HG03280 (cell line): Measurements from ENCODE around the gene ATAD3C.
"Not testable (repeated sequence)": the region's sequence is repeated elsewhere in the genome, so short reads cannot be mapped to it uniquely, and the experiment has no call there.

Source experiments
- ATAC-seq: cut with Tn5 transposase; IDR thresholded peaks from one replicate; pipeline ENCODE4 v1.9.1; 2021; ENCODE audit warnings: mild to moderate bottlenecking, moderate library complexity; ENCODE audit not compliant: unreplicated experiment

Gene ATAD3C

GRCh38 chr1:1440262-1441001 is 9.1 kb upstream of the ATAD3C start:
- ATAC-seq, result no peak

DNA sequence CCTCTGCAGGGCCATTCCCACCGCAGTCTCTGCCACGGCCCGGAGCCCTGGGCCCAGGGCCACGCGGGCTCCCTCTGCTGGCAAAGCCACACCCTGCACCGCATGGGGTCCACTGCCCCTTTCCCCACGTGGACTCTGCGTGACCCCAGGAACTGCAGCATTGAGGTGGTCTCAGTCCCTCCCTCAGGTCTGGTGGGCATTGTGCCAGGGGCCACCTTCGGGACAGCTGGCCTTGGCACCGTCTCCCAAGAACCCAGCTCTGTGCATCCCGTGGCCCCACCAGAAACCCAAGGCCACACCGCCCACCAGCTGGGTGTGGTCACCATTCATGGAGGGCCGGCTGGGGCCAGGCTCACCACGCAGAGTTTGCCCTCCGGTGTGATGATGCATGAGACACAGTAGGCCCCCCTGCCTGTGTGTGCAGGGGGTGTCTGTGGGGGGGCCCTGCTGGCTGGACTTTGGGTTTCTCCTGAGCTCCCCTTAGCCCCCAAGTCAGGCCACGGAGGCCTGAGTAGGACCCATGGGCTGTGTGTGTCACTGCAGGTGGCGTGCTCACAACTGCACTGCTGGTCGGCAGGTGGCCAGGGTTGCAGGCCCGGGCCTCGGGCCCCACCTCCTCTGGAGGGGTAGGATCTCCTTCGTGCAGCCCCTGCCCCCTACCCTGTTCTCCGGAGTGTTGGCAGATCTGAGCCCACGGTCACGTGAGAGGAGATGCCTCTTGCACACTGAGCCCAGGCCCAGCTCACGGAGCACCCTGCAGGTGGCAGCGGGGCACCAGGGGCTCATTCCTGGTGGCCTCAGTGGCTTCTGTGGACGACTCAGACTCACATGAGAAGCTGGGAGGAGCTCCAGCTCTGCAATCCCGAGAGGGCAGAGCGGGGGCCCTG is 8.2 kb upstream of the ATAD3C start:
- no peak for ATAC-seq

DNA sequence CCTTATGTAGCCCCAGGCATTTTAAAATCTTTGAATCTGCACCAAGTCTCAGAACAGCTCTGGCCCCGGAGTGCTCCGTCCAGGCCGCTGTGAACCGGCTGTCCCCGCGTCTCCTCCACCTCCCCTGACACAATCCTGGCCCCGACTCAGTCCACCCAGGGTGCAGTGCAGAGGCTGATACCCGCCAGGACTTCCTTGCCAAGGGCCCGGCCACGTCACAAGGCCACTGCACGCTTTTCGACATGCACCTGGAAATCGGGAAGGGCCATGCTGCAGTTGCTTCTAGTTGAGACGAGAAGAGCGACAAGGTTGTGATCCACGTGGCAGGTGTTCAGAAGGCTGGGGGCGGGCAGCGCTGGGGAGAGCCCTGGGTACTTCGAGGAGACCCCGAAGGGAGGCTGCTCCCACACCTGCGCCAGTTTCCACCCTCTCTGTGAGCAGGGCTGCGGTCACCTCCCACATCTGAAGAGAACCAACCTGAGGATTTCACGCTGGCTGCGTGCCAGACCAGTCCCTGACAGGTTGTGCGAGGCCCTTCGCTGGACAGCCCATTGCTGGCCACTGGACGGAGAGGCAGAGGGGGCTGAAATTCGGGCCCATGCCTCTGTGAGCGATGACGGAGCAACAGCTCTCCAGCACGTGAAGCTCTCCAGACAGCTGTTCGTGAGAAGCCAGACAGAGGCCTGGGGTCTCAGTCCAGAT is 7.3 kb upstream of the ATAD3C start:
- no peak for ATAC-seq

DNA sequence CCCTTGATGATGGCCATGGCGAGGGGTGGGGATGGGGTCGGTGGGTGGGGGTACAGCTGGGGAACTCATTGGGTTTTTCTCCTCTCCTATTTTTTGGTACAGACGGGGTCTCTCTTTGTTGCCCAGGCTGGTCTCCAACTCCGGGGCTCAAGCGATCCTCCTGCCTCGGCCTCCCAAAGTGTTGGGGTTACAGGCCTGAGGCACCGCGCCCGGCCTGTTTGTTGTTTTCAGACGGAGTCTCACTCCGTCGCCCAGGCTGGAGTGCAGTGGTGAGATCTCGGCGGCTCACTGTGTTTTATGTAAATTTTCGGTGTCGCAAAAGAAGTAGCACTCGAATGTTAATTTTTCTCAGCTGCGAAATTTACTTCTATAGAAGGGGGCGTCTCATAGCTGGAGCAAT is 2.9 kb upstream of the ATAD3C start:
- not testable (repeated sequence) for ATAC-seq

DNA sequence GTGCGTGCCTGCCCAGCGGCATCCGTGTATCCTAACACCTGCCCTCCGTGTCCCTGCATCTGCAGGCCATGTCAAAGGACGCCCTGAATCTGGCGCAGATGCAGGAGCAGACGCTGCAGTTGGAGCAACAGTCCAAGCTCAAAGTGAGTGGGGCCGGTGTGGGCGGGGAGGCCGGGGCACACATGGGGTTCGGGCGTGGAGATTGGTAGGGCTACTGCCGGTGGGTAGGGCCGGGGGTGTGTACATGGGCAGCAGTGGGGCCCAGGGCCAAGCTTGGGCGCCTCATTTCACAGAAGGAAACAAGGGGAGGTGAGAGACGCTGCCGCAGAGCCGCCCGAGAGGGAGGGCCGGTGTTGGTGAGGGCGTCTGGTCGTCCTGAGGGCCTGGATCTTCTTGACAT is 1.1 kb downstream of the ATAD3C start:
- ATAC-seq, result not testable (repeated sequence)

DNA sequence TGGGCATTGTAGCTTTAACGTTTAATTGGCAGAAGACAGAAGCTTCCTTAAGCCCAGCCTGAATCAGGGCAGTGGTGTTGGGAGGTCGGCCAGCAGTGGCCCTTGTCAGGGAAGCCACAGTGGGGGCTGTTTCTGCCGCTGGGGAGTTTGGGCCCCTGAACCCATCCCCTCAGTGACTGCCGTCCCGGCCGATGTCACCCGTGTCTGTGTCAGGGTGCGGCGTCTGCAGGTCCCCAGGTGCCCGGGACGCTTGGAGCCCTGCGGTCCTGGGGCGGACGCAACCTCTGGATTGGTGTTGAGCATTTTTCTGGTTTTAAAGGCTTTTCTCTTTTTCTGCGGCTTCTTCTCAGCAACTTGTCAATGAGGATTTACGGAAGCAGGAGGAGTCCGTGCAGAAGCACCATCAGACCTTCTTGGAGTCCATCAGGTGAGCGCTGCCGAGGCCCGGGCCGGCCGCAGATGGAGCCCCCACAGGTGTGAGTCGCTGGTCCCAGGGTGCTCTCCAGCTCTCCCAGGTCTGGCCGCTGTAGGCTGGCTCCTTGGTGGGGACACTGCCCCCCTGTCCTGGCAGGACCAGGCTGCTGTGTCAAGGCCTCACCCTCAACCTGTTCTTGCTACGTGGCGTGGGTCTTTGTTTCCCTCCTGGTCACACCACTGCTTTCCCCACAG is 2.3 kb downstream of the ATAD3C start:
- ATAC-seq, result no peak

- not testable (repeated sequence) for ATAC-seq
Measured at GRCh38 chr1:1452365-1452739, 2.9 kb downstream of the ATAD3C start.

GRCh38 chr1:1452882-1453281 is 3.4 kb downstream of the ATAD3C start:
- ATAC-seq, result no peak

GRCh38 chr1:1454286-1455056 is 5.0 kb downstream of the ATAD3C start:
- not testable (repeated sequence) for ATAC-seq

DNA sequence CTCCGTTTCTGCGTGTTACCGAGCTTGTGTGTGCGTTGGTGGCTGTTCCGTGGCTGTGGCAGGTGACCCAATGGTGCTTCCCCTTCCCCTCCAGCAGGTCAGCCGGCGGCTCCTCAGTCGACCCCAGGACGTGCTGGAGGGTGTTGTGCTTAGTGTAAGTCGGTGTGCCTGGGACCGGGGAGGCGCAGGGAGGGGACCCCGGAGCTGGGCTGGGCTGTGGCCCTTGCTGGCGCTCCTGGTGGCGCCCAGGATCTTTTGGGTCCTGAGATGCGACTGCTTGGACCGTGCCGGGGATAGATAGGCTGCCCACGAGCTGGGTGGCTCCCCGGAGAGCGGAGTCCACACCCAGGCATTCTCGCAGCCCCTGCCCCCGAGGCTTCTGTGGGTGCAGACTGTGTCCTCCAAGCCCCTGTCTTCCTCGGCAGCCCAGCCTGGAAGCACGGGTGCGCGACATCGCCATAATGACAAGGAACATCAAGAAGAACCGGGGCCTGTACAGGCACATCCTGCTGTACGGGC is 5.9 kb downstream of the ATAD3C start:
- ATAC-seq, result no peak

- not testable (repeated sequence) for ATAC-seq
Measured at GRCh38 chr1:1455934-1456333, 6.4 kb downstream of the ATAD3C start.

DNA sequence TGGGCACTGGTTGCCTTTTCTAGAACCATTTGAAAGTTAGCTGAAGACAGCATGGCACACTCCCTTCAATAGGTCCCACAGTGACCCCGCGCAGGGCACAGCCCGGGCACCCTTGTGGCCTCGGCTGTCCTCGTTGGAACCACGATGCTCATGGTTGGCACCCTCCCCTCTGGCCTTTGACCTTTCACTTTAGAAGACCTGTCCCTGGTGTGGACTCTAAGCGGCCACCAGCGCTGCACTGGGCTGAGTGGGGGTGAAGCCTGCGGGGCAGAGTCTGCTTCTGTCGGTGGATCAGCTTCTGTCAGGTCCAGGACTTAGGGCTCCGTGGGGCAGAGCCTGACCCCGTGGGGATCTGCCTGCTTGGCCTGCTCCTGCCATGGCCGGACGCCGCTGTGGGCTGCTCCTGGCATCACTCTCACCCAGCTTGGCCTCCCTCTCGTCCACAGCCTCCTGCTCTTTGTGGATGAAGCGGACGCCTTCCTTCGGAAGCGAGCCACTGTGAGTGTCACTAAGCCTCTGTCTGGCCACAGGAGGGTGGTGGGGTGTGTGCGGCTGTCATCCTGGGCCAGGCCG is 7.3 kb downstream of the ATAD3C start:
- not testable (repeated sequence) for ATAC-seq

- not testable (repeated sequence) for ATAC-seq
Measured at GRCh38 chr1:1459156-1459555, 9.7 kb downstream of the ATAD3C start.

DNA sequence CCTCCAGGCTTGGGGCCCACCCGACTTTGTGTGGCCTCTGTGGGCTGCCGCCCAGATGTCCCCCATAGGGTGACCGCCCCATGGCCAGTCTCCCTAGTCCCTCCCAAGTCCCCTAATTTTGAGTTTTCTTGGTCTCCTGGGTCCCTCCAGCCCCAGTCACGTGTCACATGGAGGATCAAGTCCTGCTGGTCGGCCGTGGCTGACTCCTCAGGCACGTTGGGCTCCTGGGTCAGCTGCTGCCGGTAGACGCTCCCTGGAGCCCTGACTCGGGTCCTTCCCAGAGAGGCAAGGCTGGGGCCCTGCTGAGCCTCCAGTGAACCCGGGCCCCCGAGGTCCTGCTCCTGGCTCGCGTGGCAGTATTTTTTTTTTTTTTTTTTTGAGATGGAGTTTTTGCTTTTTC is 10.2 kb downstream of the ATAD3C start:
- not testable (repeated sequence) for ATAC-seq

DNA sequence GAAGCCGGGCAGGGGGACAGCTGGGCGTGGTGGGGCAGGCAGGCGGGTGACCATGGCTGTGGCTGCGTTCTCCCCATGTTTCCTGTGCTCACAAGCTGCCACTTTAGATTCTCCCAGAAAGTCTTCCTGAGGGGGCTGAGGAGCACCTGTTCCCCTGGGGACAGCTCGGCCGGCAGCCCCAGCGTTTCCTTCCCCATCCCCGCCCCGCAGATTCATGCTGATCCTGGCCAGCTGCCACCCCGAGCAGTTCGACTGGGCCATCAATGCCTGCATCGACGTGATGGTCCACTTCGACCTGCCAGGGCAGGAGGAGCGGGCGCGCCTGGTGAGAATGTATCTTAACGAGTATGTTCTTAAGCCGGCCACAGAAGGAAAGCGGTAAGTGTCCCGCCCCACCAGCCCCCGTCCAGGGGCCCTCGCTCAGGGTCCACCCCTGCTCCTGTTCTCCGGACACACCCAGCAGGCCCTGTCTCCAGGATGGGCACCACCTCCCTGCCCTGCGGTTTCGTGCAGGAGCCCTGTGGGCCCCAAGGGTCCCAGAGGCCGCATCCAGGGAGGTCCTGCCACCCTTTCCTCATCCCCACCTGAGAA is 11.1 kb downstream of the ATAD3C start:
- no peak for ATAC-seq

DNA sequence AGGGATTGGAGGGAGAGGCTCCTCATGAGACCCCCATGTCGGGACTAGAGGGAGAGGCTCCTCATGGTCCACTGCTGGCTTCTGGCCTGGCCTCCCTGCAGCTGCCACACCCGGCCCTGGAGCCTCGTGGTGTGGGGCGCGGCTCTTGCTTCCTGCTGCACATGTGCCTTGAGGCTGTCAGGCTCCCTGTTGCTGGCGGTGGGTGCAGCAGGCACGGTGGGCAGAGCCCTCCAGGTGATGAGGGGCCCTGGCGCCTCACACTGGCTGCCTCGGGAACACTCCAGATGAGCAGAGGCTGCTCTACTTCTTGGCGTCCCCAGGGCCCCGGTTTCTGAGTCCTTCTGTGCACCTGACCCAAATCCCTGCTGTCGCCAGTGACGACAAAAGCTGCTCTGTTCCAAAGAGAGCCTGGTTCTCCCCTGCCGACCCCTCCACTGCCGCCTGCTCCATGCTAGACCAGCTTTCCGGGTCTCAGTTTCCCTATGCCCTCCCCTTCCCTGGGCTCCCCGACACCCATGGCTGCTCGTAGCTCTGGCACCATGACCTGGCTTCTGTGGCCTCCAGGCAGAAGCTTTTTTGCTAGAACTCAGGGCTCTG is 12.3 kb downstream of the ATAD3C start:
- peak; percentile 20 for ATAC-seq

DNA sequence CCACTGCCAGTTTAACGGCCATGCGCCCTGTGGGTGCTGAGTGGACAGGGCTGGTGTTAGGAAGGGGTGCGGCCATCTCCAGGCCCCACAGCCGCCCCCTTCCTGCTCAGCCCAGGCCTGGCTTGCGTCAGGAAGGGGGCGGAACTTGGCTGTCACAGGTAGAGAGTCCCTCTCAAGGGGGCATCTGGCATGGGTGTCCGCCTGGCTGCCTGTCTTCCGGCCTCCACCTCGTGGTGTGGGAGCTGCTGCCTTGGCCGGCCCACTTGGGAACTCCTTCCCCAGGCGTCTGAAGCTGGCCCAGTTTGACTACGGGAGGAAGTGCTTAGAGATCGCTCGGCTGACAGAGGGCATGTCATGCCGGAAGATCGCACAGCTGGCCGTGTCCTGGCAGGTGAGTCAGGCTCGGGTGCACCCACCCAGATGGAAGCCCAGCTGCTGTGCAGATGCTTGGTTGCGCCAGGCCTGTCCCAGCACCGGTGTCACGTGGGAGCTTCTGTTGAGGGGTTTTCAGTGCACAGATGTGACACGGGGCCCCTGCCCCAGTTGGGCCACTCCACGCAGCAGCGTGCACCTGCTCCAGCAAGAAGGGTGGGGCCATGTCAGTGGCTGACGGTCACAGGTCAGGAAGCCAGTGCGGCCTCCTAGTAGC is 13.0 kb downstream of the ATAD3C start:
- peak; percentile 48 for ATAC-seq

- no peak for ATAC-seq
Measured at GRCh38 chr1:1463312-1463711, 13.8 kb downstream of the ATAD3C start.
